NCI-H1930 (cell line): ENCODE results near the gene ROM1.
"Not testable (repeated sequence)": the region's sequence is repeated elsewhere in the genome, so short reads cannot be mapped to it uniquely, and the experiment has no call there.

Experiments
- DNase-seq, 2 experiments: peaks; one replicate each; lab custom pipeline; 2025; lab: John Stamatoyannopoulos, UW

The ROM1 gene

GRCh38 chr11:62612366-62613290 lies at the start of gene ROM1, which contains the start of gene EML3:
Gene ROM1, plus strand, starts transcription at chr11:62613257. Its CDS starts 25 bp downstream, at chr11:62613282.
Gene EML3, minus strand, starts transcription at chr11:62612775. Its CDS starts 318 bp downstream, at chr11:62612457.
- peak; percentile 69 to 70 for DNase-seq

GRCh38 chr11:62565100-62565802 lies 47.8 kb upstream of the ROM1 start:
- DNase-seq: no peak

GRCh38 chr11:62566247-62566646 lies 46.8 kb upstream of the ROM1 start:
- DNase-seq: no peak

- DNase-seq: no peak
These were observed 45.9 kb upstream of the ROM1 start for GRCh38 chr11:62567018-62567633.

- DNase-seq: no peak
These were observed 43.4 kb upstream of the ROM1 start for GRCh38 chr11:62569611-62570010.

GRCh38 chr11:62570903-62571302 lies 42.2 kb upstream of the ROM1 start:
- DNase-seq: not testable (repeated sequence)

GRCh38 chr11:62571493-62571892 lies 41.6 kb upstream of the ROM1 start:
- DNase-seq: not testable (repeated sequence)

GRCh38 chr11:62572431-62572830 lies 40.6 kb upstream of the ROM1 start:
- DNase-seq: no peak

- DNase-seq: no peak
These were observed 40.0 kb upstream of the ROM1 start for GRCh38 chr11:62573006-62573591.

- DNase-seq: peak; percentile 99
These were observed 39.3 kb upstream of the ROM1 start, which contains the start of gene EEF1G for GRCh38 chr11:62573592-62574362. Gene EEF1G, minus strand, starts transcription at chr11:62573891. Its CDS starts 49 bp downstream, at chr11:62573842.

- DNase-seq: no peak
These were observed 38.5 kb upstream of the ROM1 start for GRCh38 chr11:62574363-62575071.

GRCh38 chr11:62575156-62575555 lies 37.9 kb upstream of the ROM1 start:
- DNase-seq: no peak

GRCh38 chr11:62575837-62576236 lies 37.2 kb upstream of the ROM1 start:
- DNase-seq: no peak

- no peak for DNase-seq
These were observed 35.9 kb upstream of the ROM1 start for GRCh38 chr11:62577046-62577714.

GRCh38 chr11:62578541-62578940 lies 34.5 kb upstream of the ROM1 start:
- no peak for DNase-seq

- no peak for DNase-seq
These were observed 33.8 kb upstream of the ROM1 start for GRCh38 chr11:62579252-62579651.

- DNase-seq: no peak
These were observed 31.9 kb upstream of the ROM1 start for GRCh38 chr11:62580959-62581715.

GRCh38 chr11:62581735-62582134 lies 31.3 kb upstream of the ROM1 start:
- DNase-seq: not testable (repeated sequence)

- DNase-seq: not testable (repeated sequence)
These were observed 27.7 kb upstream of the ROM1 start for GRCh38 chr11:62585356-62585755.
